Anterior cingulate cortex (tissue), 58 donors: Measurements from ENCODE around the gene RNF128.

ENCODE experiments used
- DNase-seq, 58 donors: peaks; one replicate each; lab custom pipeline; 2025; lab: John Stamatoyannopoulos, UW

Gene RNF128

GRCh38 chrX:106726485-106727437, at the start of gene RNF128:
TSS of gene RNF128 (plus strand) at chrX:106726701. CDS start at chrX:106726914, 213 bp downstream.
- DNase-seq = peak in 48 of 58 donors; percentile 0 to 57 (median 10)

GRCh38 chrX:106680716-106681115, 45.8 kb upstream of the RNF128 start:
- no peak for DNase-seq

- no peak for DNase-seq
Observed at GRCh38 chrX:106684207-106684606, 42.3 kb upstream of the RNF128 start.

GRCh38 chrX:106692425-106693065, 34.0 kb upstream of the RNF128 start:
- no peak for DNase-seq

GRCh38 chrX:106696502-106696901, 30.0 kb upstream of the RNF128 start:
- no peak for DNase-seq

- no peak for DNase-seq
Observed at GRCh38 chrX:106698693-106699092, 27.8 kb upstream of the RNF128 start.

- no peak for DNase-seq
Observed at GRCh38 chrX:106702636-106703035, 23.9 kb upstream of the RNF128 start.

GRCh38 chrX:106706466-106706865, 20.0 kb upstream of the RNF128 start:
- no peak for DNase-seq

- peak in 1 of 58 donors; percentile 2 for DNase-seq
Observed at GRCh38 chrX:106707771-106708454, 18.6 kb upstream of the RNF128 start.

- DNase-seq = no peak
Observed at GRCh38 chrX:106710771-106711170, 15.7 kb upstream of the RNF128 start.

- DNase-seq = no peak
Observed at GRCh38 chrX:106711375-106711774, 15.1 kb upstream of the RNF128 start.

- no peak for DNase-seq
Observed at GRCh38 chrX:106716004-106716403, 10.5 kb upstream of the RNF128 start.

- DNase-seq = no peak
Observed at GRCh38 chrX:106716463-106716862, 10.0 kb upstream of the RNF128 start.

- no peak for DNase-seq
Observed at GRCh38 chrX:106718709-106719108, 7.8 kb upstream of the RNF128 start.

- no peak for DNase-seq
Observed at GRCh38 chrX:106725931-106726330, 570 bp upstream of the RNF128 start.

GRCh38 chrX:106728337-106728736, 1.8 kb downstream of the RNF128 start:
- DNase-seq = no peak

GRCh38 chrX:106730401-106730800, 3.9 kb downstream of the RNF128 start:
- DNase-seq = no peak

- DNase-seq = no peak
Observed at GRCh38 chrX:106731590-106731989, 5.1 kb downstream of the RNF128 start.

GRCh38 chrX:106734827-106735226, 8.3 kb downstream of the RNF128 start:
- no peak for DNase-seq

GRCh38 chrX:106740193-106740780, 13.8 kb downstream of the RNF128 start:
- no peak for DNase-seq

GRCh38 chrX:106742193-106742592, 15.7 kb downstream of the RNF128 start:
- no peak for DNase-seq
